ENCODE measurements around the gene EVA1C.

Gene EVA1C

DNA sequence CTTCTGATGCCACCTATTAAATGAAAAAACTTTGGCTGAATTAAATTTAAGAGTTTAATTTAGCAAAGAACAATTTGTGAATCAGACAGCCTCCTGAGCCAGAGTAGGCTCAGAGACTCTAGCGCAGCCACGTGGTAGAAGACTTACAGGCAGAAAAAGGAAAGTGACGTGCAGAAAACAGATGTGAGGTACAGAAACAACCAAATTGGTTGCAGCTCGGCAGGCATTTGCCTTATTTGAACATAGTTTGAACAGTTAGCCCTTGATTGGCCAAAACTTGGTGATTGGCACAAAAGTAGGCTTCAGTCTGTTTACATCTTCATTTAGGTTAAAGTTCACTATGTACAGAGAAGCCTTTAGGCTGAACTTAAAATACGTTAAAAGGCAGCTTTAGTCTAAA, 149.9 kb downstream of the EVA1C start:
- DNase-seq (ENCODE audit: low spot score): no peak

DNA sequence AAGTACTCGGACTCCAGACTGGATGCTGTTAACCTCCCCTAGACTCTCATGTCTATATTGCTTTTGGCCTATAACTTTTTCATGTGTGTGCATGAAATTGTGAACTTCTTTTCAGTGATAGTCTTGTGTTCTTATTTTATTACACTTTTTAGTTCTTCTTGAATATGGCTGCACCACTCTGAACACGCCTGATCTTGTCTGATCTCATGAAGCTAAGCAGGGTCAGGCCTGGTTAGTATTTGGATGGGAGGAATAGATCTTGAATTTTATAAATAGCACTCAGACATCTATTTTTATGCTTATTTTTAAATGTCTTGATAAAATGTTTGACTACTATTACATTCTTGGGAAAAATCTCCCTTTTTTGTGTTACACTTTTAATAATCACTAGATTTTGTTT, 150.4 kb downstream of the EVA1C start:
- DNase-seq (ENCODE audit: low spot score): no peak

All from COLO829 (cell line).